CD14-positive monocyte (primary cell): ENCODE results near the gene SPEF2. TPM values are rescaled to one million over a fixed set of nuclear protein-coding genes. Genes with fewer than 3 reads are reported as not detected.

Source experiments
- DNase-seq, 3 donors: peaks; one replicate each; pipeline ENCODE4 v3.0.0-alpha.2; 2011 to 2022
- H2AFZ ChIP-seq: 2 replicates; pipeline ENCODE4 v1.6.0; 2012; ENCODE audit warnings: mild to moderate bottlenecking, low read depth, low read length, inconsistent platforms; ENCODE audit not compliant: insufficient read depth, poor library complexity, severe bottlenecking
- H3K27ac ChIP-seq, 2 donors: 1 replicate in 1 of 2; 2 replicates in 1 of 2; pipeline ENCODE4 v1.5.1; 2012 to 2013; ENCODE audit warnings: low read length in 2 of 2, control low read depth in 1 of 2, inconsistent platforms in 1 of 2, low read depth in 1 of 2, mild to moderate bottlenecking in 1 of 2
- H3K27me3 ChIP-seq, 2 donors: one replicate each; pipeline versions ENCODE4 v1.6.0 to v1.6.1; 2011 to 2013; ENCODE audit warnings: low read length in 2 of 2; ENCODE audit not compliant: control insufficient read depth in 2 of 2, insufficient read depth in 2 of 2
- H3K36me3 ChIP-seq, 2 donors: replicated peaks in 1 of 2; 1 replicate in 1 of 2; 2 replicates in 1 of 2; pipeline versions ENCODE4 v1.5.1 to v1.6.1; 2012 to 2013; ENCODE audit warnings: low read length in 2 of 2, control low read depth in 1 of 2, inconsistent platforms in 1 of 2, mild to moderate bottlenecking in 1 of 2; ENCODE audit not compliant: insufficient read depth in 2 of 2, control insufficient read depth in 1 of 2
- H3K4me1 ChIP-seq, 2 donors: 1 replicate in 1 of 2; 2 replicates in 1 of 2; pipeline versions ENCODE4 v1.5.1 to v1.6.1; 2012 to 2013; ENCODE audit warnings: low read length in 2 of 2, control low read depth in 1 of 2, inconsistent platforms in 1 of 2, mild to moderate bottlenecking in 1 of 2, moderate library complexity in 1 of 2; ENCODE audit not compliant: insufficient read depth in 2 of 2, control insufficient read depth in 1 of 2
- H3K4me2 ChIP-seq: replicated peaks from 2 replicates; pipeline ENCODE3; 2012; ENCODE audit warnings: low read length, moderate library complexity, mild to moderate bottlenecking; ENCODE audit not compliant: poor library complexity, severe bottlenecking; ENCODE audit errors: extremely low read depth
- H3K4me3 ChIP-seq, 3 experiments: fragments of 200-600 bp in 1 of 3; sonication (generic) in 1 of 3; replicated peaks in 1 of 3; 1 replicate in 2 of 3; 2 replicates in 1 of 3; pipeline ENCODE4 v1.5.1; 2011 to 2013; ENCODE audit warnings: low read length in 3 of 3, mild to moderate bottlenecking in 3 of 3, control low read depth in 2 of 3, low read depth in 2 of 3, inconsistent platforms in 1 of 3, moderate library complexity in 1 of 3
- H3K79me2 ChIP-seq: 2 replicates; pipeline ENCODE4 v1.6.0; 2012; ENCODE audit warnings: mild to moderate bottlenecking, control low read depth, inconsistent platforms, low read length, moderate library complexity; ENCODE audit not compliant: insufficient read depth
- H3K9ac ChIP-seq: 2 replicates; pipeline ENCODE4 v1.6.0; 2017; ENCODE audit warnings: low read length, mild to moderate bottlenecking; ENCODE audit not compliant: insufficient read depth, poor library complexity, severe bottlenecking
- H3K9me3 ChIP-seq, 2 donors: replicated peaks in 1 of 2; 1 replicate in 1 of 2; 2 replicates in 1 of 2; pipeline versions ENCODE4 v1.5.1 to v1.6.1; 2012 to 2013; ENCODE audit warnings: low read length in 2 of 2, control low read depth in 1 of 2; ENCODE audit not compliant: control insufficient read depth in 1 of 2, insufficient read depth in 1 of 2
- H4K20me1 ChIP-seq: 2 replicates; pipeline ENCODE4 v1.6.0; 2012; ENCODE audit warnings: mild to moderate bottlenecking, low read length, control low read depth, moderate library complexity; ENCODE audit not compliant: insufficient read depth
- H3K27ac Mint-ChIP-seq, 7 donors: one replicate each; pipeline ENCODE4 v1.8.0; 2020; ENCODE audit warnings: mild to moderate bottlenecking in 7 of 7, mixed read lengths in 7 of 7, moderate library complexity in 6 of 7, inconsistent platforms in 2 of 7
- H3K27me3 Mint-ChIP-seq, 3 donors: one replicate each; pipeline ENCODE4 v1.8.0; 2021 to 2022; ENCODE audit warnings: low read depth in 3 of 3, mild to moderate bottlenecking in 3 of 3, mixed read lengths in 3 of 3, moderate library complexity in 3 of 3, inconsistent platforms in 1 of 3
- H3K36me3 Mint-ChIP-seq, 2 donors: one replicate each; pipeline ENCODE4 v1.8.0; 2020; ENCODE audit warnings: mixed read lengths in 2 of 2, inconsistent platforms in 1 of 2, mild to moderate bottlenecking in 1 of 2
- H3K4me1 Mint-ChIP-seq: one replicate; pipeline ENCODE4 v1.8.0; 2020; ENCODE audit warnings: mild to moderate bottlenecking, mixed read lengths
- H3K4me3 Mint-ChIP-seq, 2 donors: one replicate each; pipeline ENCODE4 v1.8.0; 2020; ENCODE audit warnings: mild to moderate bottlenecking in 2 of 2, mixed read lengths in 2 of 2, moderate library complexity in 1 of 2
- H3K9me3 Mint-ChIP-seq, 7 donors: one replicate each; pipeline ENCODE4 v1.8.0; 2020 to 2022; ENCODE audit warnings: mixed read lengths in 7 of 7, mild to moderate bottlenecking in 6 of 7, moderate library complexity in 6 of 7, inconsistent platforms in 2 of 7
- WGBS: methylation state at CpG from one replicate; pipeline ENCODE4 v1.1.5; 2013; ENCODE audit warnings: missing lambda C conversion rate; ENCODE audit not compliant: insufficient coverage; 5-methylcytosine and 5-hydroxymethylcytosine counted together
- intact Hi-C, 2 donors: fragments of 100-400 bp; cut with micrococcal nuclease; formaldehyde crosslinking; loops; one replicate each; pipeline versions ENCODE4 v1.15.0 to v1.15.1; 2023
- polyA plus RNA-seq, 3 donors: library from polyadenylated mRNA; depleted of rRNA in 1 of 3; unstranded in 2 of 3; stranded (reverse) in 1 of 3; fragments of 300-500 nt in 2 of 3; fragments of >200 nt in 1 of 3; fragmentation: Illumina TruSeq in 2 of 3; gene quantifications; 1 replicate in 2 of 3; 2 replicates in 1 of 3; pipeline ENCODE4 v1.2.3, GENCODE V29; 2012 to 2021
- TF ChIP-seq, protein P1 (sequence below): fragments of 200-600 bp; IDR thresholded peaks from one replicate; pipeline ENCODE4 v1.8.0; 2022; ENCODE audit warnings: antibody characterized with exemption, mild to moderate bottlenecking

The SPEF2 gene
- polyA plus RNA-seq, 3 donors: 0.46 to 0.96 (median 0.48) TPM

DNA sequence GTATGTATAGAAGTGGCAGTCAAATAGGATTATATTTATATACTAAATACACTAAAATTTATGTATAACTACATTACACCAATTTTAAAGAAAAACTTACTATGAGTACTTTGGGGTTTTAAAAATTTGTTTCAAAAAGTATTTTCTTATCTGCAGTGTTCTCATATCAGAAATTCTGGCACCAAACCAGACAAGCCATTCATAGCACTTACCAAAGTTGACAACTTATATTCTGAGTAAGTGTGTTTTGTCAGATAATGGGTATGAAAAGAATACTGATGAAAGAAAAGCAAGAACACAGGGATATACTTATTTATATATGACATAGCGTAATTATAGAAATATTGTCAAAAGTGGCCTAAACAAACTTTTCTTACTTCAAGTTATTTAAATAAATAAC, 67.5 kb downstream of the SPEF2 start:
- Mint-ChIP-seq H3K4me3 (no peak overlapping the region), H3K36me3 (peaks cover 0 to 3% of the 10 kb centered on the region in 2 donors), H3K4me1 (peaks cover 5% of the 10 kb centered on the region), H3K27me3 (no peaks in the 10 kb centered on the region), H3K27ac (no peak overlapping the region), H3K9me3 (no peaks in the 10 kb centered on the region)
- intact Hi-C loops: no loop called here
- H3K36me3 ChIP-seq: no peaks in the 10 kb centered on the region
- H3K9me3 ChIP-seq: no peaks in the 10 kb centered on the region
- no peak for DNase-seq
- H2AFZ ChIP-seq: no peak overlapping the region
- no peak overlapping the region for H3K9ac ChIP-seq
- no peaks in the 10 kb centered on the region for H3K79me2 ChIP-seq
- no peak overlapping the region for H3K4me2 ChIP-seq
- H4K20me1 ChIP-seq: no peaks in the 10 kb centered on the region
- no peak overlapping the region for H3K4me3 ChIP-seq
- TF ChIP-seq, protein P1, sequence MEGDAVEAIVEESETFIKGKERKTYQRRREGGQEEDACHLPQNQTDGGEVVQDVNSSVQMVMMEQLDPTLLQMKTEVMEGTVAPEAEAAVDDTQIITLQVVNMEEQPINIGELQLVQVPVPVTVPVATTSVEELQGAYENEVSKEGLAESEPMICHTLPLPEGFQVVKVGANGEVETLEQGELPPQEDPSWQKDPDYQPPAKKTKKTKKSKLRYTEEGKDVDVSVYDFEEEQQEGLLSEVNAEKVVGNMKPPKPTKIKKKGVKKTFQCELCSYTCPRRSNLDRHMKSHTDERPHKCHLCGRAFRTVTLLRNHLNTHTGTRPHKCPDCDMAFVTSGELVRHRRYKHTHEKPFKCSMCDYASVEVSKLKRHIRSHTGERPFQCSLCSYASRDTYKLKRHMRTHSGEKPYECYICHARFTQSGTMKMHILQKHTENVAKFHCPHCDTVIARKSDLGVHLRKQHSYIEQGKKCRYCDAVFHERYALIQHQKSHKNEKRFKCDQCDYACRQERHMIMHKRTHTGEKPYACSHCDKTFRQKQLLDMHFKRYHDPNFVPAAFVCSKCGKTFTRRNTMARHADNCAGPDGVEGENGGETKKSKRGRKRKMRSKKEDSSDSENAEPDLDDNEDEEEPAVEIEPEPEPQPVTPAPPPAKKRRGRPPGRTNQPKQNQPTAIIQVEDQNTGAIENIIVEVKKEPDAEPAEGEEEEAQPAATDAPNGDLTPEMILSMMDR: no peak
- H3K27ac ChIP-seq: no peak overlapping the region
- WGBS: no CpG with 5 or more reads among the region's 1 CpG
- no peaks in the 10 kb centered on the region for H3K27me3 ChIP-seq
- H3K4me1 ChIP-seq: no peaks in the 10 kb centered on the region

DNA sequence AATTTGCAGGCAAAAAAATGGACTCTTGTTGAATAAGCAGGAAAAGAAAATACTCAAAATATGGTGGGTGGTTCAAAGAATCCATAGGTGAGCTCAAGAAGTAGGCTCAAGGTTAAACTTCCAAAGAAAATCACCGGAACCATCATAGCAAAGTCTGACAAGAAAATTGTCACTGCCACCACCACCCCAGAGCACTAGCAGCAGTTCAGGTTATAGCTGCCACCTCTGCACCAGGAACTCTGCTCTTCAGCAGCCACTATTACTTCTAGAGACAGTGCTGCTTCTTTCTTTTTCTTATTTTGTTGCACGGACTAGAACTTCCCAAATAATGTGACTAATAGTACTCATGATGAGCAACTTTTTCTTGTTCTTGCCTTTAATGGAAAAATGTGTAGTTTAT, 70.3 kb downstream of the SPEF2 start:
- Mint-ChIP-seq H3K27me3 (no peaks in the 10 kb centered on the region), H3K4me3 (no peak overlapping the region), H3K36me3 (peaks cover 9 to 14% of the 10 kb centered on the region in 2 donors), H3K27ac (no peak overlapping the region), H3K4me1 (peaks cover 5% of the 10 kb centered on the region), H3K9me3 (no peaks in the 10 kb centered on the region)
- TF ChIP-seq, protein P1: no peak
- Histone ChIP-seq H4K20me1 (no peaks in the 10 kb centered on the region), H3K4me3 (no peak overlapping the region), H3K9ac (no peak overlapping the region), H3K4me2 (no peak overlapping the region), H3K36me3 (peaks cover 0 to 1% of the 10 kb centered on the region in 2 donors), H3K27ac (no peak overlapping the region), H3K27me3 (no peaks in the 10 kb centered on the region), H2AFZ (no peak overlapping the region), H3K79me2 (no peaks in the 10 kb centered on the region), H3K4me1 (no peaks in the 10 kb centered on the region), H3K9me3 (no peaks in the 10 kb centered on the region)
- intact Hi-C loops: no loop called here
- 100% methylated on average over 1 of the region's 2 CpGs for WGBS
- no peak for DNase-seq
